NCI-H128 (cell line): ENCODE measurements around the gene ARHGAP4.
A peak's percentile ranks its signal among the peaks of the same experiment; 100 is the strongest.

Source experiments
- DNase-seq: peaks from one replicate; lab custom pipeline; 2025; ENCODE audit not compliant: unreplicated experiment; lab: John Stamatoyannopoulos, UW

ARHGAP4 gene

GRCh38 chrX:153964105-153964504, 38.0 kb upstream of the ARHGAP4 start:
- DNase-seq = no peak

GRCh38 chrX:153963546-153963945, 37.5 kb upstream of the ARHGAP4 start:
- DNase-seq = no peak

- no peak for DNase-seq
Observed at GRCh38 chrX:153961292-153961691, 35.2 kb upstream of the ARHGAP4 start.

GRCh38 chrX:153960786-153961185, 34.7 kb upstream of the ARHGAP4 start:
- DNase-seq = no peak

- DNase-seq = no peak
Observed at GRCh38 chrX:153960077-153960476, 34.0 kb upstream of the ARHGAP4 start.

- DNase-seq = no peak
Observed at GRCh38 chrX:153959649-153960048, 33.6 kb upstream of the ARHGAP4 start.

GRCh38 chrX:153958605-153959004, 32.5 kb upstream of the ARHGAP4 start:
- DNase-seq = no peak

GRCh38 chrX:153957224-153957623, 31.2 kb upstream of the ARHGAP4 start:
- DNase-seq = no peak

GRCh38 chrX:153956044-153956907, 30.2 kb upstream of the ARHGAP4 start:
- no peak for DNase-seq

GRCh38 chrX:153955228-153955732, 29.2 kb upstream of the ARHGAP4 start:
- DNase-seq = no peak

GRCh38 chrX:153954558-153955227, 28.6 kb upstream of the ARHGAP4 start:
- no peak for DNase-seq

- no peak for DNase-seq
Observed at GRCh38 chrX:153953892-153954557, 28.0 kb upstream of the ARHGAP4 start.

GRCh38 chrX:153953342-153953830, 27.3 kb upstream of the ARHGAP4 start:
- peak; percentile 52 for DNase-seq

- DNase-seq = no peak
Observed at GRCh38 chrX:153952373-153953026, 26.4 kb upstream of the ARHGAP4 start.

GRCh38 chrX:153951683-153952372, 25.8 kb upstream of the ARHGAP4 start:
- DNase-seq = no peak

GRCh38 chrX:153950127-153950526, 24.1 kb upstream of the ARHGAP4 start:
- DNase-seq = no peak

GRCh38 chrX:153948847-153949805, 23.1 kb upstream of the ARHGAP4 start:
- no peak for DNase-seq

- no peak for DNase-seq
Observed at GRCh38 chrX:153948002-153948466, 22.0 kb upstream of the ARHGAP4 start.
